HepG2 (cell line): ENCODE results near the gene ZNF444. TPM values are rescaled to one million over a fixed set of nuclear protein-coding genes. Genes with fewer than 3 reads are reported as not detected.

Experiments used
- ARID5B ChIP-seq: IDR thresholded peaks from 2 replicates; pipeline ENCODE4 v1.4.0; 2020; ENCODE audit warnings: mild to moderate bottlenecking, missing genetic modification reagents
- CBFB ChIP-seq: sonication (generic); formaldehyde crosslinking; IDR thresholded peaks from 2 replicates; pipeline ENCODE4 v1.4.0; 2020; ENCODE audit warnings: missing genetic modification reagents
- CCDC6 ChIP-seq: sonication (generic); formaldehyde crosslinking; IDR thresholded peaks from 2 replicates; pipeline ENCODE4 v1.8.1; 2022; ENCODE audit warnings: mild to moderate bottlenecking, missing genetic modification reagents, moderate library complexity
- CEBPG ChIP-seq: IDR thresholded peaks from 2 replicates; pipeline ENCODE4 v1.6.1; 2016
- EZH2 ChIP-seq: conservative IDR thresholded peaks from 2 replicates; pipeline ENCODE4 v1.6.1; 2012; ENCODE audit warnings: mild to moderate bottlenecking, low read depth, low read length, moderate library complexity
- HIC2 ChIP-seq: sonication (generic); formaldehyde crosslinking; IDR thresholded peaks from 2 replicates; pipeline ENCODE4 v1.9.0; 2022; ENCODE audit warnings: low read depth, missing genetic modification reagents
- JUN ChIP-seq: sonication (generic); formaldehyde crosslinking; IDR thresholded peaks from 2 replicates; pipeline ENCODE4 v1.4.0; 2020; ENCODE audit warnings: mild to moderate bottlenecking, missing genetic modification reagents
- PHF21A ChIP-seq: sonication (generic); formaldehyde crosslinking; IDR thresholded peaks from 2 replicates; pipeline ENCODE4 v1.5.0; 2020; ENCODE audit warnings: mild to moderate bottlenecking, missing genetic modification reagents
- PITX1 ChIP-seq: sonication (generic); formaldehyde crosslinking; IDR thresholded peaks from 2 replicates; pipeline ENCODE4 v1.5.1; 2020; ENCODE audit warnings: mild to moderate bottlenecking, missing genetic modification reagents
- POLR2A ChIP-seq, 2 experiments: IDR thresholded peaks; 2 replicates each; pipeline ENCODE4 v1.6.1; 2011; ENCODE audit warnings: low read depth in 2 of 2, low read length in 2 of 2, mild to moderate bottlenecking in 1 of 2, moderate library complexity in 1 of 2; ENCODE audit not compliant: insufficient read depth in 1 of 2
- RFX1 ChIP-seq: fragments of 450-650 bp; IDR thresholded peaks from 2 replicates; pipeline ENCODE4 v1.6.1; 2017
- SMYD3 ChIP-seq: sonication (generic); formaldehyde crosslinking; IDR thresholded peaks from 2 replicates; pipeline ENCODE4 v1.8.1; 2023; ENCODE audit warnings: mild to moderate bottlenecking, missing genetic modification reagents
- STAT5B ChIP-seq: sonication (generic); formaldehyde crosslinking; IDR thresholded peaks from 2 replicates; pipeline ENCODE4 v1.4.0; 2020; ENCODE audit warnings: missing genetic modification reagents
- ZBTB34 ChIP-seq: sonication (generic); formaldehyde crosslinking; IDR thresholded peaks from 2 replicates; pipeline ENCODE4 v1.8.0; 2022; ENCODE audit warnings: mild to moderate bottlenecking, missing genetic modification reagents
- ZNF276 ChIP-seq: sonication (generic); formaldehyde crosslinking; IDR thresholded peaks from 2 replicates; pipeline ENCODE4 v1.4.0; 2020; ENCODE audit warnings: mild to moderate bottlenecking, low read depth, missing genetic modification reagents
- ZNF329 ChIP-seq: sonication (generic); formaldehyde crosslinking; IDR thresholded peaks from 2 replicates; pipeline ENCODE4 v1.9.0; 2021; ENCODE audit warnings: low read depth, mild to moderate bottlenecking, missing genetic modification reagents
- ZNF44 ChIP-seq: sonication (generic); formaldehyde crosslinking; IDR thresholded peaks from 2 replicates; pipeline ENCODE4 v1.5.1; 2020; ENCODE audit warnings: mild to moderate bottlenecking, missing genetic modification reagents
- ZNF7 ChIP-seq: IDR thresholded peaks from 2 replicates; pipeline ENCODE4 v1.6.1; 2016; ENCODE audit warnings: missing biosample characterization, missing genetic modification reagents
- polyA plus RNA-seq, 8 experiments: library from polyadenylated mRNA; depleted of rRNA in 3 of 8; stranded (reverse) in 7 of 8; unstranded in 1 of 8; fragments of >200 nt; fragmentation: Illumina TruSeq in 4 of 8; extraction: Trizol in 4 of 8; gene quantifications; 2 replicates each; pipeline versions ENCODE4 v1.2.1 to v1.2.3, GENCODE V29; 2011 to 2016; ENCODE audit warnings: low read depth in 4 of 8, missing spikeins in 1 of 8, mixed read lengths in 1 of 8; ENCODE audit not compliant: insufficient read depth in 1 of 8
- total RNA-seq, 5 experiments: library from RNA; depleted of rRNA; stranded (reverse); fragments of >200 nt; fragmentation: Illumina TruSeq; extraction: Trizol; gene quantifications; 2 replicates each; pipeline ENCODE4 v1.2.3, GENCODE V29; 2016; ENCODE audit warnings: low read depth in 1 of 5

Gene ZNF444
- total and polyA plus RNA-seq, 2 of the 13 experiments (the other 11 are each of a cell fraction or from before 2014, with no cell fraction given) = 27.4 to 30.3 TPM

- TF ChIP-seq HIC2 (CRISPR knock-in tag) (peak; percentile 66; the same call in 1 of the 2 replicates), ZNF7 (CRISPR knock-in tag) (no peak), ARID5B (peak; percentile 39; the same call in 1 of the 2 replicates), POLR2A (IDR thresholded peaks at IDR 0.05; ENCODE audit: insufficient read depth in 1 of 2, low read depth in 2 of 2, low read length in 2 of 2) (no peak), PITX1 (CRISPR knock-in tag) (no peak), SMYD3 (CRISPR knock-in tag) (no peak), JUN (CRISPR knock-in tag) (no peak), ZNF329 (no peak), CCDC6 (CRISPR knock-in tag) (0 out of 2 replicates have a peak, but pooled peaks have one; percentile 23), CBFB (no peak), ZBTB34 (CRISPR knock-in tag) (no peak), EZH2 (no peak), STAT5B (CRISPR knock-in tag) (no peak), RFX1 (no peak), CEBPG (CRISPR knock-in tag) (peak; percentile 39; the same call in 1 of the 2 replicates), ZNF276 (no peak), ZNF44 (CRISPR knock-in tag) (no peak), PHF21A (CRISPR knock-in tag) (no peak)
Observed at GRCh38 chr19:56105090-56105701, 35.9 kb upstream of the ZNF444 start (continued).
